Coronary artery (tissue), 2 donors: ENCODE measurements around the gene SLIT1.

Source experiments
- DNase-seq: peaks from one replicate; pipeline ENCODE4 v3.0.0-alpha.2; 2017; ENCODE audit warnings: low spot score
- H3K27ac ChIP-seq, 2 donors: fragments of 200-600 bp; sonication (generic); one replicate each; pipeline ENCODE4 v1.5.1; 2016 to 2019
- H3K4me3 ChIP-seq: fragments of 200-600 bp; sonication (generic); 2 replicates; pipeline ENCODE4 v1.5.1; 2016; ENCODE audit warnings: mild to moderate bottlenecking, moderate library complexity
- CTCF ChIP-seq: fragments of 200-600 bp; sonication (generic); IDR thresholded peaks from one replicate; pipeline ENCODE4 v1.5.1; 2019; ENCODE audit warnings: antibody characterized with exemption

Gene SLIT1

GRCh38 chr10:97074256-97075145, 111.3 kb downstream of the SLIT1 start:
- TF ChIP-seq CTCF = no peak
- H3K27ac ChIP-seq = no peak overlapping the region
- no peak overlapping the region for H3K4me3 ChIP-seq
- no peak for DNase-seq

- no peak for DNase-seq
- Histone ChIP-seq H3K27ac (no peak overlapping the region), H3K4me3 (no peak overlapping the region)
- peak; percentile 92 for TF ChIP-seq CTCF
Measured at GRCh38 chr10:97072851-97073665, 112.7 kb downstream of the SLIT1 start.

GRCh38 chr10:97071496-97071895, 114.3 kb downstream of the SLIT1 start:
- no peak for TF ChIP-seq CTCF
- no peak overlapping the region for H3K4me3 ChIP-seq
- no peak overlapping the region for H3K27ac ChIP-seq
- no peak for DNase-seq

GRCh38 chr10:97069576-97070362, 116.0 kb downstream of the SLIT1 start:
- DNase-seq = no peak
- H3K27ac ChIP-seq = no peak overlapping the region
- H3K4me3 ChIP-seq = no peak overlapping the region
- TF ChIP-seq CTCF = no peak

- no peak for TF ChIP-seq CTCF
- DNase-seq = no peak
Measured at GRCh38 chr10:97069026-97069425, 116.7 kb downstream of the SLIT1 start.

GRCh38 chr10:97067716-97068391, 117.9 kb downstream of the SLIT1 start:
- Histone ChIP-seq H3K27ac (no peak overlapping the region), H3K4me3 (no peak overlapping the region)
- TF ChIP-seq CTCF = no peak
- no peak for DNase-seq

More at GRCh38 chr10:97069026-97069425, 116.7 kb downstream of the SLIT1 start:
- no peak overlapping the region for H3K27ac ChIP-seq
- no peak overlapping the region for H3K4me3 ChIP-seq
